Ascending aorta (tissue), 2 donors: ENCODE results near the gene SSU72. TPM values are rescaled to one million over a fixed set of nuclear protein-coding genes. Genes with fewer than 3 reads are reported as not detected.

Experiments
- DNase-seq, 2 donors: peaks; one replicate each; pipeline ENCODE4 v3.0.0-alpha.2; 2019; ENCODE audit warnings: low spot score in 2 of 2
- H3K27ac ChIP-seq, 2 donors: fragments of 200-600 bp; sonication (generic); one replicate each; pipeline ENCODE4 v1.5.1; 2016 to 2017; ENCODE audit warnings: mild to moderate bottlenecking in 1 of 2
- H3K27me3 ChIP-seq: fragments of 200-600 bp; sonication (generic); one replicate; pipeline ENCODE4 v1.5.1; 2017
- H3K36me3 ChIP-seq, 2 donors: fragments of 200-600 bp; sonication (generic); one replicate each; pipeline ENCODE4 v1.5.1; 2016
- H3K4me1 ChIP-seq, 2 donors: fragments of 200-600 bp; sonication (generic); one replicate each; pipeline ENCODE4 v1.5.1; 2016 to 2017; ENCODE audit warnings: mild to moderate bottlenecking in 1 of 2
- H3K4me3 ChIP-seq, 2 donors: fragments of 200-600 bp; sonication (generic); one replicate each; pipeline ENCODE4 v1.5.1; 2016 to 2017; ENCODE audit warnings: mild to moderate bottlenecking in 1 of 2
- H3K9me3 ChIP-seq, 2 donors: fragments of 200-600 bp; sonication (generic); one replicate each; pipeline ENCODE4 v1.5.1; 2016
- CTCF ChIP-seq, 3 experiments: fragments of 200-600 bp in 2 of 3; fragments of 450-650 bp in 1 of 3; sonication (generic) in 2 of 3; IDR thresholded peaks; one replicate each; pipeline ENCODE4 v1.5.1; 2016 to 2019; ENCODE audit warnings: antibody characterized with exemption in 3 of 3, mild to moderate bottlenecking in 1 of 3, moderate library complexity in 1 of 3
- intact Hi-C: fragments of 100-400 bp; cut with DNase I; formaldehyde crosslinking; loops from one replicate; pipeline ENCODE4 v1.15.1; 2023
- total RNA-seq: library from RNA; depleted of rRNA; stranded (reverse); fragments of >200 nt; gene quantifications from one replicate; pipeline ENCODE4 v1.1.0, GENCODE V29; 2016

The SSU72 gene
- total RNA-seq, 1 donor from 2014 or later, result 50.1 TPM

- no peak for TF ChIP-seq CTCF (IDR thresholded peaks at IDR 0.05)
- no peaks in the 10 kb centered on the region for H3K27me3 ChIP-seq
- H3K4me3 ChIP-seq, result peak overlapping the region; percentile 87 to 91
- no peak for DNase-seq
- intact Hi-C loops, result no loop called here
- no peaks in the 10 kb centered on the region for H3K9me3 ChIP-seq
- H3K27ac ChIP-seq, result peak overlapping the region; percentile 75 to 77
- H3K36me3 ChIP-seq, result peaks cover 3 to 14% of the 10 kb centered on the region in 2 donors
- H3K4me1 ChIP-seq, result peaks cover 3 to 14% of the 10 kb centered on the region in 2 donors
Observed at GRCh38 chr1:1540818-1541628, 33.6 kb downstream of the SSU72 start.

DNA sequence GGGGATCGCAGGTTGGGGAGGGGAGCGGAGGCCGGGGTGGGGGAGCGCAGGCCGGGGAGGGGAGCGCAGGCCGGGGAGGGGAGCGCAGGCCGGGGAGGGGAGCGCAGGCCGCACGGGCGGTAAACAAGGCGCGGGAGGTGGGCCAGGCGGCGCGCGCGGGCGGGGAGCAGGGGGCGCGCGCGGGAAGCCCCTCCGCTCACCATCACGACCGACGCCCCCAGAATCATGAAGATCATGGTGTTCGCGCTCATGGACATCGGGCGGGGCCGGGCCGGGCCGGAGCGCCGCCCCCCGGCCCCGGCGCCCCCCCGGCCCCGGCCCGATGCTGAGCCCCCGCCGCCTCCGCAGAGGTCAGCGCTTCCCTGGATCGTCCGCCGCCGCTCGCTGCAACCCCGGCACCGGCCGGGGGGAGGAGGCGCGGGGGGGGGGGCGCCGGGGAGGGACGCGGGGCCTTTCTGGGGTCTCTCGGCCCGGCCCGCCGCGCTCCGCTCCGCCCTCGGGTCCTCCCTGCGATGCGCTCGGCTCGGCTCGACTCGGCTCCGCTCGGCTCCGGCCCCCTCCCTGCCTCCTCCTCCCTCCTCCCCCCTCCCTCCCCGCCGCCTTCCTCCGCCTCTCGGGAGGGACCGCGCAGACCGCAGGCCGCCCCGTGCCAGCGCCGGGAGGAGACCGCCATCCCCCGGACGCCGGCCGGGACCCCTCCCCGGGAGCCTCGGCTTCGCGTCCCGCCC is 34.4 kb downstream of the SSU72 start, which contains the start of gene TMEM240:
Gene TMEM240, minus strand, starts transcription at position 535 of the 728 bp plus-strand sequence. Its CDS starts 278 bp downstream, at position 257.
- peaks cover 3 to 17% of the 10 kb centered on the region in 2 donors for H3K36me3 ChIP-seq
- H3K9me3 ChIP-seq, result no peaks in the 10 kb centered on the region
- peak within 1 kb of the TSS; percentile 75 to 77 for H3K27ac ChIP-seq
- intact Hi-C loops, result no loop called here
- peaks cover 3 to 14% of the 10 kb centered on the region in 2 donors for H3K4me1 ChIP-seq
- TF ChIP-seq CTCF (IDR thresholded peaks at IDR 0.05), result no peak
- peak in 1 of 2 donors; percentile 79 for DNase-seq
- H3K27me3 ChIP-seq, result no peaks in the 10 kb centered on the region
- peak within 1 kb of the TSS; percentile 87 to 91 for H3K4me3 ChIP-seq

GRCh38 chr1:1539310-1540089 is 35.2 kb downstream of the SSU72 start:
- peaks cover 3 to 17% of the 10 kb centered on the region in 2 donors for H3K36me3 ChIP-seq

DNA sequence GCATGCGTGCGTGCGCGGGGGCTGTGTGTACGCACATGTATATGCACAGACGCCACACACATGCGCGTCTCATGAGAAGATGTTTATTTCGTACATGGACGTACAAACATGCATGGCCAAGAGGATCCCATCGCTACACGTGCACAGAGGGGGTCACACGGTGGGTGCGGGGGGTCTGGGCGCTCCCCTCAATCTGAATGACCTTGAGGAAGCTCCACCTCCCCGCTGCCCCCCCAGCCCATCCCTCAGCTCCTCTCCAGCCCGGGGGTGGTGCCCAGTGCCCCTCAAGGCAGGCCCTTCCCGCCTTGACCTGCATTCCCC is 35.7 kb downstream of the SSU72 start:
- H3K27ac ChIP-seq, result peak overlapping the region in 1 of 2 donors; percentile 77
- intact Hi-C loops, result no loop called here
- peaks cover 3 to 14% of the 10 kb centered on the region in 2 donors for H3K4me1 ChIP-seq
- peak overlapping the region in 1 of 2 donors; percentile 91 for H3K4me3 ChIP-seq
- H3K9me3 ChIP-seq, result no peaks in the 10 kb centered on the region
- no peaks in the 10 kb centered on the region for H3K27me3 ChIP-seq
- TF ChIP-seq CTCF (IDR thresholded peaks at IDR 0.05), result no peak
- H3K36me3 ChIP-seq, result peaks cover 3 to 17% of the 10 kb centered on the region in 2 donors
- no peak for DNase-seq

More at GRCh38 chr1:1539310-1540089, 35.2 kb downstream of the SSU72 start:
- no peaks in the 10 kb centered on the region for H3K9me3 ChIP-seq
- no peak for DNase-seq
- intact Hi-C loops, result no loop called here
- peaks cover 3 to 14% of the 10 kb centered on the region in 2 donors for H3K4me1 ChIP-seq
- H3K27me3 ChIP-seq, result no peaks in the 10 kb centered on the region
- H3K4me3 ChIP-seq, result peak overlapping the region; percentile 87 to 91
- no peak for TF ChIP-seq CTCF (IDR thresholded peaks at IDR 0.05)
- peak overlapping the region; percentile 75 to 77 for H3K27ac ChIP-seq

DNA sequence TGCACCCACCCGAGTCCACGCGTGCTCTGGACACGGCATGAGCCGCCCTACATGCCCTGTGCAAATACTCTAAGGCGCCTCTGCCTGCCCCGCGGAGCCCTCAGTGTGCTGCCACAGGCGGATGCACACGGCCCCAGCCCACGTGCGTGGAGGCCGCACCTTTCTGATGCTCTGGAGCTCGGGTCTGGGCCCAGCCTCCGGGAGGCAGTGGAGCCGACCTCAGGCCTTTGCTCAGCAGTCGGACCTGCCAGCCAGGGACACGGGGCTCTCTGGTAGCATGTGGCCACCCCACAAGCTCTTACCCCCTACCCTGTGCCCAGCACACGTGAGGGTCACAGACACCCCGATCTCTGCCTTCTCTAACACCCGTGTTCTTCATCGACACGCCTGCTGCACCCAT is 36.3 kb downstream of the SSU72 start:
- Histone ChIP-seq H3K9me3 (no peaks in the 10 kb centered on the region), H3K36me3 (peaks cover 3 to 17% of the 10 kb centered on the region in 2 donors), H3K4me1 (peaks cover 3 to 14% of the 10 kb centered on the region in 2 donors), H3K27ac (no peak overlapping the region), H3K27me3 (no peaks in the 10 kb centered on the region), H3K4me3 (no peak overlapping the region)
- no peak for TF ChIP-seq CTCF (IDR thresholded peaks at IDR 0.05)
- DNase-seq, result no peak
- intact Hi-C loops, result no loop called here
